IMR-90 (cell line): ENCODE data around the gene SH3BGRL. TPM values are rescaled to one million over a fixed set of nuclear protein-coding genes. Genes with fewer than 3 reads are reported as not detected.

Experiments used
- ATAC-seq: fragments of 200-7000 bp; cut with Tn5 transposase; 2 replicates; pipeline ENCODE4 v1.9.1; 2020; ENCODE audit warnings: low read depth, mild to moderate bottlenecking, moderate library complexity
- BruUV-seq: library from RNA; stranded (reverse); fragments of 400-500 nt; replicated peaks from 2 replicates; lab custom pipeline; 2021; lab: Mats Ljungman, UMichigan
- CTCF ChIA-PET: fragments of 300-600 bp; formaldehyde crosslinking; extraction: SDS; loops from one replicate; lab custom pipeline; 2021; ENCODE audit warnings: antibody characterized with exemption; lab: Yijun Ruan, JAX
- POLR2A ChIA-PET: fragments of 300-600 bp; sonication (Branson Sonifier 250); formaldehyde crosslinking; loops from one replicate; lab custom pipeline; 2022; ENCODE audit warnings: antibody characterized with exemption; ENCODE audit not compliant: unreplicated experiment; lab: Charles Lee
- DNase-seq: peaks from one replicate; pipeline ENCODE4 v3.0.0; 2013
- H2AFZ ChIP-seq: replicated peaks from 2 replicates; pipeline ENCODE3; 2013; ENCODE audit warnings: low read length, mild to moderate bottlenecking; ENCODE audit not compliant: poor library complexity
- H2AK5ac ChIP-seq: 2 replicates; pipeline ENCODE4 v1.6.1; 2013; ENCODE audit warnings: low read depth, low read length, inconsistent platforms
- H2AK9ac ChIP-seq: replicated peaks from 2 replicates; pipeline ENCODE3; 2013; ENCODE audit warnings: mild to moderate bottlenecking, low read depth, low read length, moderate library complexity; ENCODE audit not compliant: poor library complexity
- H2BK120ac ChIP-seq: 2 replicates; pipeline ENCODE4 v1.6.1; 2013; ENCODE audit warnings: low read depth, low read length, inconsistent platforms
- H2BK15ac ChIP-seq: 3 replicates; pipeline ENCODE4 v1.6.1; 2013; ENCODE audit warnings: low read depth, low read length, inconsistent platforms
- H2BK20ac ChIP-seq: 2 replicates; pipeline ENCODE4 v1.6.1; 2013; ENCODE audit warnings: low read depth, mild to moderate bottlenecking, inconsistent platforms, low read length, moderate library complexity
- H2BK5ac ChIP-seq: 2 replicates; pipeline ENCODE4 v1.6.1; 2013; ENCODE audit warnings: mild to moderate bottlenecking, low read depth, low read length, inconsistent platforms; ENCODE audit not compliant: poor library complexity, severe bottlenecking
- H3K14ac ChIP-seq: replicated peaks from 2 replicates; pipeline ENCODE4 v1.6.1; 2013; ENCODE audit warnings: low read depth, low read length, inconsistent platforms
- H3K18ac ChIP-seq: 2 replicates; pipeline ENCODE4 v1.6.1; 2013; ENCODE audit warnings: low read depth, low read length, control low read depth
- H3K23ac ChIP-seq: 2 replicates; pipeline ENCODE4 v1.6.1; 2013; ENCODE audit warnings: low read depth, low read length, inconsistent platforms
- H3K27ac ChIP-seq: 2 replicates; pipeline ENCODE4 v1.5.1; 2013; ENCODE audit warnings: mild to moderate bottlenecking, control low read depth, low read length; ENCODE audit not compliant: insufficient read depth
- H3K27me3 ChIP-seq: 2 replicates; pipeline ENCODE4 v1.6.1; 2013; ENCODE audit warnings: low read length; ENCODE audit not compliant: control insufficient read depth, insufficient read depth
- H3K36me3 ChIP-seq: 2 replicates; pipeline ENCODE4 v1.6.1; 2013; ENCODE audit warnings: low read length, mixed read lengths; ENCODE audit not compliant: control insufficient read depth, insufficient read depth
- H3K4ac ChIP-seq: 2 replicates; pipeline ENCODE4 v1.6.1; 2013; ENCODE audit warnings: low read depth, low read length, inconsistent platforms
- H3K4me1 ChIP-seq: 2 replicates; pipeline ENCODE4 v1.6.1; 2013; ENCODE audit warnings: low read length, mixed read lengths; ENCODE audit not compliant: control insufficient read depth, insufficient read depth
- H3K4me2 ChIP-seq: 2 replicates; pipeline ENCODE4 v1.6.1; 2013; ENCODE audit warnings: low read depth, mild to moderate bottlenecking, control low read depth, low read length, moderate library complexity
- H3K4me3 ChIP-seq: 2 replicates; pipeline ENCODE4 v1.5.1; 2013; ENCODE audit warnings: low read depth, mild to moderate bottlenecking, control low read depth, low read length, moderate library complexity; ENCODE audit not compliant: insufficient read depth
- H3K56ac ChIP-seq: 2 replicates; pipeline ENCODE4 v1.6.1; 2013; ENCODE audit warnings: low read length, inconsistent platforms; ENCODE audit not compliant: insufficient read depth; ENCODE audit errors: extremely low read depth
- H3K79me1 ChIP-seq, 2 experiments: 2 replicates each; pipeline ENCODE4 v1.6.1; 2013; ENCODE audit warnings: low read length in 2 of 2, inconsistent platforms in 1 of 2, low read depth in 1 of 2
- H3K9ac ChIP-seq: 2 replicates; pipeline ENCODE4 v1.6.1; 2013; ENCODE audit warnings: low read depth, low read length, control low read depth
- H3K9me1 ChIP-seq: 2 replicates; pipeline ENCODE4 v1.6.1; 2013; ENCODE audit warnings: low read length, inconsistent platforms; ENCODE audit not compliant: insufficient read depth
- H3K9me3 ChIP-seq: 2 replicates; pipeline ENCODE4 v1.6.1; 2013; ENCODE audit warnings: low read length; ENCODE audit not compliant: control insufficient read depth, insufficient read depth
- H4K20me1 ChIP-seq: 2 replicates; pipeline ENCODE4 v1.6.1; 2013; ENCODE audit warnings: low read length, inconsistent platforms; ENCODE audit not compliant: insufficient read depth
- H4K5ac ChIP-seq: 2 replicates; pipeline ENCODE4 v1.6.1; 2013; ENCODE audit warnings: mild to moderate bottlenecking, low read depth, low read length, control low read depth
- H4K8ac ChIP-seq, 2 experiments: 2 replicates each; pipeline ENCODE4 v1.6.1; 2013; ENCODE audit warnings: low read depth in 2 of 2, low read length in 2 of 2, control low read depth in 1 of 2, inconsistent platforms in 1 of 2
- H4K91ac ChIP-seq: 2 replicates; pipeline ENCODE4 v1.6.1; 2013; ENCODE audit warnings: low read depth, low read length, inconsistent platforms; ENCODE audit not compliant: insufficient read depth
- RFX5 ChIP-seq: IDR thresholded peaks from 2 replicates; pipeline ENCODE4 v1.8.0; 2012; ENCODE audit warnings: low read depth, mild to moderate bottlenecking, low read length, moderate library complexity
- WGBS, 2 experiments: methylation state at CpG; one replicate each; pipeline versions ENCODE4 v1.1.5 to v1.1.7; 2013; ENCODE audit warnings: missing lambda C conversion rate in 2 of 2; ENCODE audit not compliant: insufficient read length in 1 of 2; ENCODE audit errors: extremely low coverage in 2 of 2; 5-methylcytosine and 5-hydroxymethylcytosine counted together
- dilution Hi-C: fragments of 300-500 bp; cut with HindIII; formaldehyde crosslinking; loops from one replicate; pipeline ENCODE4 v1.14.3; 2018; ENCODE audit warnings: low sequenced_read_pairs; ENCODE audit not compliant: unreplicated experiment
- in situ Hi-C: fragments of 300-500 bp; cut with MboI; formaldehyde crosslinking; loops from 3 replicates; pipeline ENCODE4 v1.14.3; 2019; ENCODE audit warnings: low sequenced_read_pairs, inconsistent platforms, mixed read lengths
- intact Hi-C: fragments of 100-400 bp; cut with micrococcal nuclease; formaldehyde crosslinking; loops from 2 replicates; pipeline ENCODE4 v1.10.0; 2022
- polyA plus RNA-seq, 3 experiments: library from polyadenylated mRNA; depleted of rRNA; stranded (reverse); fragments of >200 nt; gene quantifications; 2 replicates each; pipeline ENCODE4 v1.2.3, GENCODE V29; 2012; ENCODE audit warnings: low replicate concordance in 1 of 3
- total RNA-seq: library from RNA; depleted of rRNA; stranded (reverse); fragments of >200 nt; gene quantifications from 2 replicates; pipeline ENCODE4 v1.2.3, GENCODE V29; 2012

SH3BGRL gene
- total and polyA plus RNA-seq, 2 of the 4 experiments (the other 2 are of a cell fraction) = 50.7 to 110 TPM

DNA sequence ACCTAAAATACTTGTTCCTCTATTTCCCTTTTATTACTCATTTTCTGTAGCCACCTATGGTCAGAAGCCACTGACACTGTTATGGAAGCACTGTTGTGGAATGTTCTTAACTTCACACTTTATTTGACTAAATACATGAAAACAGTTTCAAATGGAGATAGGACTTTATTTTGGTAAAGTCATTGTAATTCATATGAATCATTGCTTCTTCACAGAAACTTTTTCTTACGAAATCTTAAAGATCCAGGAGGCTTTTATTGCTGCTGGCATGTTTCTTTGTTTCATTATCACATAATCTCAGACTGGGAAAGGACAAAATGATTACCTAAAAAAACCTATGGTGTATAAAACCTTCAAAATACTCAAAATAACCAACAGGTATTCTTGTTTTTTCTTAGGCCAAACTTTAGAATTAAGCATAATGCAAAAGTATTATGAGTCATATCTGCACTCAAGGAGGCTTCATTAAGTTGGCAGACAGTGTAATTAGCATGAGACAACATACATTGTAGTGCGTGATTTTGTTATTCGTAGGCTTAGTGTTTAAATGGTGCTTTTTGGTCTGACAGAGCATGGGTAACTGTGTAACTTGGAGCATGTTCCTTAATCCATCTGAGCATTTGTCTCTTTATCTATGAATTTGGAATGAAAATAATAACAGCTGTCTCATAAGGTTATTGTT, 58.0 kb downstream of the SH3BGRL start:
- H3K9ac ChIP-seq = peak overlapping the region; percentile 52; the same call in 1 of the 2 replicates
- peak; percentile 12 for ATAC-seq

More for the DNA sequence above, 58.0 kb downstream of the SH3BGRL start:
- no peak overlapping the region for H3K4me3 ChIP-seq
- H3K23ac ChIP-seq = peak overlapping the region; percentile 86
- no peaks in the 10 kb centered on the region for H3K27me3 ChIP-seq
- H3K9me3 ChIP-seq = no peaks in the 10 kb centered on the region
- in situ Hi-C loops = no loop called here
- no CpG with 5 or more reads among the region's 3 CpGs for WGBS, 2 experiments
- H2AK9ac ChIP-seq = no peak overlapping the region
- peak overlapping the region; percentile 86 for H3K14ac ChIP-seq
- BruUV-seq = no TSS peak
- no peak for TF ChIP-seq RFX5
- H4K5ac ChIP-seq = peak overlapping the region; percentile 86
- intact Hi-C loops = loop anchor here (1.0 kb wide), 1 partner anchor 58 kb away; the partner anchor contains the start of gene SH3BGRL
- H3K9me1 ChIP-seq = no peaks in the 10 kb centered on the region; the same call in 1 of the 2 replicates
- H3K4me2 ChIP-seq = peak overlapping the region; percentile 75; the same call in 1 of the 2 replicates
- peak overlapping the region; percentile 23; the same call in 1 of the 2 replicates for H2AK5ac ChIP-seq
- H4K8ac ChIP-seq = peak overlapping the region; percentile 71 to 86; a peak in 3 of 4 replicates
- H3K4me1 ChIP-seq = 0 out of 2 replicates have a peak, but pooled peaks cover 2% of the 10 kb centered on the region
- H3K4ac ChIP-seq = peak overlapping the region; percentile 76; the same call in 1 of the 2 replicates
- H3K27ac ChIP-seq = peak overlapping the region; percentile 52; the same call in 1 of the 2 replicates
- H3K79me1 ChIP-seq = peaks cover 4 to 15% of the 10 kb centered on the region in 2 experiments; a peak in 3 of 4 replicates
- H3K36me3 ChIP-seq = no peaks in the 10 kb centered on the region
- H4K20me1 ChIP-seq = no peaks in the 10 kb centered on the region
- peak overlapping the region; percentile 87 for H2BK120ac ChIP-seq
- peak overlapping the region; percentile 58; the same call in 1 of the 2 replicates for H2BK20ac ChIP-seq
- DNase-seq = peak; percentile 20
- peak overlapping the region; percentile 49; the same call in 1 of the 3 replicates for H2BK15ac ChIP-seq
- ChIA-PET CTCF (no interaction called here), POLR2A (no interaction called here)
- peak overlapping the region; percentile 81 for H3K56ac ChIP-seq
- H3K18ac ChIP-seq = peak overlapping the region; percentile 70; the same call in 1 of the 2 replicates
- H2BK5ac ChIP-seq = peak overlapping the region; percentile 92
- dilution Hi-C loops = no loop called here
- peak overlapping the region; percentile 77 for H4K91ac ChIP-seq
- no peak overlapping the region for H2AFZ ChIP-seq
